SIG-M5 (cell line): ENCODE results near the gene RHBDD3.

Experiments used
- DNase-seq: peaks from one replicate; lab custom pipeline; 2025; lab: John Stamatoyannopoulos, UW

Gene RHBDD3

DNA sequence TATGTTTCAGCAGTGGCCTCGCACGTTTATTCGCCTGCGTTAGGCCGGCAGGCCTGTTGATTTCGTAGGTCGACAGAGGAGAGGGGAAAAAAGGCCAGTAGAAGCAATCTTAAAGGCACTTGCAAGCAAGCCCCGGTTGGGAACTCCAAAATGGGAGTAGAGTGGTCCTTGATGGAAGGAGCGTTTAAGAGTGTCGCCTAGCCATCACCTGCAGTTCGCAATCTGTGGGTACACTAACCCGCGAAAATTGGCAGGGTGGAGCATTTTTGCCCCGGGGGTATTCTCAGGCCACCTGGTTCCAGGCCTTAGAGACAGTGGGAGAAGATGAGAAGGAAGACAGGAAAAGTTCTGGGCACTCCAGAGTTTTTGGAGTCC is 1.4 kb upstream of the RHBDD3 start:
- DNase-seq: no peak

DNA sequence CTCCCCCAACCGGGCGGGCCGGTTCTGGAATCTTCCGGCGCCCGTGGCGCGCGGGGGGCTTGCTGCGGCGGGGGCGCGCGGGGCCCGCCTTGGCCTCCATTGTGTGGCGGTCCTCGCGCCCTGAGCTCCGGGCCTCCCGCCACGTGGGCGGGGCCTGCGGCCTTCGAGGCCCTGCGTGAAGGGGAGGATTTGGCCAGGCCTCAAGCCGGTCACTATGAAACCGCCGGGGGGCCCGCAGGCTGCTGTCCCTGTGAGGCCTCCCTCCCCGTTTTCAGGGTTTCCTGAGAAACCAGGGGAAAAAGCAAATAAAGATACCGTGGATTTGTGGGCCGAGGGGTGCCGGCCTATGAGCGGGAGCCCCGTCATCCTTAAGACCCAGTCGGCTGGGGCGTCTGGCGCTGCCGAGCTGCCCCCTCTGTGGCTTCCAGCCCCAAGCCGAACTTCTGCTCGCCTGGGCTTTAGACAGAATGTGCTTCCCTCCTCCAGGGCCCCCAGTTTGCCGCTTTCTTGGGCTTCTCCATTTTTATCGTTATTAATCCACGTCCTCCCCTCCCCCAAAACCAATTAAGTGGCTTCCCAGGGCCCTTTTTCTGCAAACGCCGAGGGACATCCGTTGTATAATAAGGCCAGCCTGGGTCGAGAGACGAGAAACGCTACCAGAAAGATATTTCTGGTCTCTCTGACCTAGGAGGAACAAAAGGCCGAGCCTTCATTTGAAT is 889 bp upstream of the RHBDD3 start:
- DNase-seq: no peak

DNA sequence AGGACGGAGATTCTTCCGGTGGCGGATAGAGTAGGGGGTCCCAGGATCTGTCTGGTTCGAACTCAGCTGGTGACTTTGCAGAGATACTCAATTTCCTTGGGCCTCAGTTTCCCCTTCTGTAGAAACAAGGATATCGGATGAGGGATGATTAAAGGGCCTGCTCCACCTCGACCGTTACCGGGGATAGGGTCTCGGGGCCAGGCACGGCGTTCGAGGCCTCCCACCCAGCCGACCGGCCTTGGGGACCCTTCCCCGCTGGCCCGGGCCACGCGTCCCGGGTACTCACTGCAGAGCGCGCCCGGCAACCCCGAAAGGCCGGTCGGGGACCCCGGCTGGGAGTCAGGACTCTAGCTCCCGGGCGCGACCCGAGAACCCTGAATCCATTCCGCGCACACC is 321 bp downstream of the RHBDD3 start:
- no peak for DNase-seq

DNA sequence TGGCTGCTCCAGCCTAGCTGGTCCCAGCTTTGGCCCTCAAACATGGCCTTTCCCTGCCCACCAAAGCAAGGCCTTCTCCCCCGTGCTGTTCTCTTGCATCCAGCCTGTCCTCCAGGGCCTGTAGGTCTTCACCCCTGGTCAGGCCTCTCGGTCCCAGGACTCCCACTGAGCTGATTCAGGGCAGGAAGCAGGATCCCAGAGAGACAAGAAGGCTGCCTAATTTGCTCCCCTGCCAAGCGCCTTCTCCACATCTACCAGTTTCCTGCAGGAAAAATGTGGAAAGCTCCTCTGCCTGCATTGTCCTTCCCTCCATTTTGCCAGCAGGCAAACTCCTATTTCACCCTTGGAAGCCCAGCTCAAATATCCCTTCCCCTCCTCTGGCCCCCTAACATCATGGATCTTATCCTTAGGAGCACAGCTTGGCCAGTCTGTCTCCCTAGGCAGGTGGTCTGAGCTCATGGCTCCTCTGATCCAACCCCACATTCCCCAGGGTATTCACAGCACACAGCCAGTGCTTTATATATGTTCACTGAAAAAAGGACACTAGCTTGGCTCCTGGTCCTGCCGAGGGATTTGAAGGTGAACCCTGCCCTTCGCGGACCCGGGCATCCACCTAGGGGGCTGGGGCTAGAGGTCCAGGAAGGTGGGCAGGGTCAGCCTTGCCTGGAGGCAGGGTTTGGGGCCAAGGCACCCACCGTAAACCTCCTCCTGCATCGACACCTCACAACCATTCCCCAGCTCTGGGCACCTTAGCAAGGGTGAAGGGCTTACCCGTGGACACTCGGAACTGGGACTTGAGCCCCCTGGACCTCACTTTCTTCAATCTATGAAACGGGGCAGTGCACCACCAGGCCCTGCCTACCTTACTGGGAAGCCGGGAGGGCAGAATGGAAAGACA is 968 bp downstream of the RHBDD3 start:
- no peak for DNase-seq

DNA sequence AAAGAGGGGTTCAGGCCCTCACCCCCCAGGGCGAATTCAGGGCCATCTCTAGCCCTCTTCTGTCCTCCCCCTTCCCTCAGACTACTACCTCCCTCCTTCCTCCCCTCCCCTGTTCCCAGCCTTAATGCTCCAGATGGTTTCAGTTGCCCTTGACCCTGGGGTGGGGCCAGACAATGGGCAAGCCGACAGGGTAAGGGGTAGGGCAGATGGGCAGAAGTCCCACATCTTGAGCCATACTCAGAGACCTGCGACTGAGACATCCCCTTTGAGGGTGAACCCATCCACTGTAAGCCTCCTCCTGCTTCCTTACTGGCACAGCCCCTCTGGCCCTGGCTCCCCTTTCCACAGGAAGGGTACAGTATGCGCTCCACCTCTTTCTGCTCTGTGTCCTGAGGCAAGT is 1.9 kb downstream of the RHBDD3 start:
- no peak for DNase-seq

DNA sequence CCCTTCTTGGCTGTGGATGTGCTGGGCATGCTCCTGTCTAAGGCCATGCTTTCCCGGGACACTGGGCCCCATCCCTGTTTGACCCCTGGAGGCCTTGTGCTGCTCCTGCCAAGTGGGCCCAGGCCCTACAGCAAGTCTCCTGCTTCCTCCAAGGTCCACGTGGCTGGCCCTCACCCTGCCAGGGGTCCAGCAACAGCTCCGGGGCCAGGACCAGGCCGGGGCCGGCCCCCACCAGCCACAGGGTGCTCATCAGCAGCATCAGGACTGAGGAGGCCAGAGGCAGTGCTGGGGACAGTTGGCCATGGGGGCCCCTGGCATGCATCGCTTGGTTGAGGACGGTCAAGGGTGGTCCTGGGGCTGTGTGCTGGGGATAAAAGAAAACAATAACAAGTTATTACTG is 2.5 kb downstream of the RHBDD3 start:
- DNase-seq: no peak

DNA sequence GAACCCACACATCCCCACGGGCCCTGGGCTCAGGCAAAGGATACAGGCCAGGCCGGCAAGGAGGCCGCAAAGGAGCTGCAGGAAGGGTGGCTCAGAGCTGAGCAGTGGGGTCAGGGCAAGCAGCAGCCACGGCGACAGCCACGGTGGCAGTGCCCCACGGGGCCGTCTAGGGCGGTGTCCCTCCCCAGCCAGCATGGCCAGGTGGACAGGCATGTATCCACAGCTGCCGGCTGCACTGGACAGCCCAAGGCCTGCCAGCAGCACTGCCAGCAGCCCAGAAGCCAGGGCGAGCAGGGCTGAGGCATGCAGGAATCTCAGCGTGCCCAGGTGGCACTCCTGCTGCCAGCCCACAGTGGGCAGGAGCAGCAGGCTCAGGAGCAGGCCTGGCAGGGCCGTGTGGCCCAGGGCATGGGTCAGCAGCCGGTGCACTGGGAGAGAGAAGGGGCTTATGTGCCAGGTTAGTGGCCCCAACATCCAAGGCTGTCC is 3.9 kb downstream of the RHBDD3 start:
- DNase-seq: no peak

DNA sequence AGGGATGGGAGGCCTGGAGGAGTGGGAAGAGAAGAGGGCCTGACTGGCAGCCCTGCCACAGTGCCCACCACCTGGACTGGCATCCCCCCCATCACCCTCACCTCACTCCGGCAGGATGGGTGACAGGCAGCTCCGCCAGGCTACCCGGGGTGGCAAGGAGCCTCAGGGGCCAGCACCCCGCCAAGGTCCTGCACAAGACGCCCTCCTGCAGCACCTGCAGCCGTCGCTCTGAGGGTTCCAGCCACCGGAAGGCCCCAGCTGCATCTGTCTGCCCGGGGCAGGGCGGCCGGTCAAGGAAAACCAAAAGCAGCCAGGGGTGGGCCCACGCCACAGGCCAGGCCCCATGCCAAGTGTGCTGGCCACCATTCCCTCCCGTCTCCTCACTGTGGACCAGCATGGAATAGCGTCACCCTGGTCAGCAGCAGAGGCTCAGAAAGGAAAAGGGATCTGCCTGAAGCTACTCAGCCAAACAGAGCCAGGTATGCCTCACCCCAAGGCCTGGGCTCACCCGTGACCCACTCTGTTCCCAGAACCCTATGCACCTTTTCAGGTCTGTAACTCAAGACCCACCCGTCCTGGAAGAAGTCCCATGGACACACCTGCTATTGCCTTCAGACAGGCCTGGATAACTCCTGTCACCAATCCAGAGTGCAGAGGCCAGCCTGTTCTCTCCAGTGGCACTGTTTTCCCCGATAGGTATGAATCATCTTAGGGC is 7.0 kb downstream of the RHBDD3 start:
- no peak for DNase-seq

DNA sequence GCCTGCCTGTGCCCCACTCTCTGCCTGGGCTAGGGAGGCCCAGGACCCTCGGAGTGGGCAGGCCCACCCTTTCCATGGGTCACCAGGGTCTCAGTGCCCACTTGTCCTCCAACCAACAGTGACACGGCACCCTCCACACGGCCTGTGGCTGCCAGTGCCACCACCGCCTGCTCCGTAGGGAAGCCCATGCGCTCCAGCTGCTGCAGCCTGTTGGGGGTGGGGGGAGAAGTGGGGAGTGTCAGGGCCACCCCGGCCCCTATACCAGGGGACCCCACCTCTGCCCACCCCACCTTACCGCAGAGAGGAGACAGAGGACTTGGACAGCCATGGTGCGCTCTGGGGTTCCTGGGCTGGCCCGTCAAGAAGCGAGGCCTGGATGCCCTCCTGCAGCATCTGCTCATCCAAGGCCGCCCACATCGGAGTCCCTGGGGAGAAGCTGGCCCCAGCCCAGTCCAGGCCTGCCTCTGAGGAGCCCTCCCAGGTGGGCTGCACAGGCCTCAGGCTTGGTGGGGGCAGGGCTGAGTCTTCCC is 7.7 kb downstream of the RHBDD3 start:
- no peak for DNase-seq

DNA sequence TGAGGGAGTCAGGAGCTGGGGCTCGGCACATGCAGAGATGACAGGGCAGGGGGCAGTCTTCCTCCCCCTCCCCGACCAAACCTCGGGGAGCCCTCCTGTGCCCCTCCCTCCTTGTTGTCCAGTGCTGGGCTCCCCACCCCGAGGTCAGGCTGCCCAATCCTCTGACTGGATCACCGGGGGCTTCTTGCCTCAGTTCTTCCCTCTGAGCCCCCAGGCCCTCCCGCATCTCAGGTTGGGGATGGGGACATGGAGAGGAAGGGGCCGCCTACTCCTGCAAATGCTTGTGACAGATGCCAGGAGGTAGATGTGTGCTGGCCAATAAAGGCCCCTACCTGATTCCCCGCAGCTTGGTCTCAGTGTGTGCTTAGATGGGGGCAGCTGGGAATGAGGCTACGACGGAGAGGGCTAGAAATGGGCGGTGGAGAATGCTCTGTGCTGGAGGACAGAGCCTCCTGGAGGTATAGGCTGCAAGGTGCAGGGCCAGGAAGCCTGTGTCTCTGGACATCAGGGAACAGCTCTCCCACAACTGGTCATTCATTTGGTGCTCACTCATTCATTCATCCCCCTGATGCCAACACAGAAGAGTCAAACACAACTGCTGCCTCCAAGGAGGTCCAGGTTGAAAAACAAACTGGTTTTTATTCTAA is 8.4 kb downstream of the RHBDD3 start:
- DNase-seq: no peak

DNA sequence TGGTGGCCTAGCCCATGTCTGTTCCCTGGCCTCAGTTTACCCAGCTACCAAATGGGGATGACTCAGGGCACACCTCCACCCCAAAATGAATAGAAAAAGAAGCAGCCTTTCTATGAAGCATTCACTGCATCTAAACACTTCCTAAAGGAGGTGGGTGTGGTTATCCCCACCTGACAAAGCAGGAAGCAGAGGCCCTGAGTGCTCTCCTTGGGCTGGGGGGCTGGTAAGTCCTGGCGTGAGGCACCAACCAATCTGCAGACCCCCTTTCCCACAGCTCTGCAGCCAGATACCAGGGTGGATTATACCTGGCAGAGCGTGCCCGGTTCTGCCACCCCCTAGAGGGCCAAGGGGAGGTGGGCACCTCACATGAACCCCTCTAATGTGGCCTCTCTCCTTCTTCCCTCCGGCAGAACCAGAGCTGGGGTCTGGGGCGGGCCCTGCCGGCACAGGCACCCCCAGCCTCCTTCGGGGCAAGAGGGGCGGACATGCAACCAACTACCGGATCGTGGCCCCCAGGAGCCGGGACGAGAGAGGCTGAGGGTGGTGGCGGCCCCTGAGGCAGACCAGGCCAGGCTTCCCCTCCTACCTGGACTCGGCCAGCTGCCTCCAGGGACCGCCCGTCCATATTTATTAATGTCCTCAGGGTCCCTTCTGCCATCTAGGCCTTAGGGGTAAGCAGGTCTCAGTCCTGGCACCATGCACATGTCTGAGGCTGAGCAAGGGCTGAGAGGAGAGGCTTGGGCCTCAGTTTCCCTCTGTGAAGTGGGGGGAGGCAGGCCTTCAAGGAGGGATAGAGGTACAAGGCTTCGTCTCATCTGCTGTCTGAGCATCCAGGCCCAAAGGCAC is 9.2 kb downstream of the RHBDD3 start:
- DNase-seq: no peak

DNA sequence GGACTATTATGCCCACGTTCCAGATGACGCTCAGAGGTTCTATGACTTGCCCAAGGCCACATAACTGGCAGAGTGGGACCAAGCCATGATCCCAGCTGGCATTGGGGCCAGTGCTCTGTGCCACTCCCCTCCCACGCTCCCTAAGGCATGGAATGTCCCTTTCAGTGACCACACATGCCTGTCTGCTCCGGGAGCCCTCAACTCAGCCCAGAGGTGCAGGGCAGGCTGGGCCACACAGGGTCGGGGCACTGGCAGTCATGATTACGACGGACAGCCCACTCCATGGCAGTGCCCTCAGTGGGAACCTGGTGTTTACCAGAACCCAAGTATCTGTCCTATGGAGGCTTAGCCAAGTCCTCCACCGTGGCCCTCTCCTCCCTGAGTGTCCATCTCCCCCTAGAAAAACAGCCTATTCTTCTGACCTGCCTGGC is 10.0 kb downstream of the RHBDD3 start:
- no peak for DNase-seq

DNA sequence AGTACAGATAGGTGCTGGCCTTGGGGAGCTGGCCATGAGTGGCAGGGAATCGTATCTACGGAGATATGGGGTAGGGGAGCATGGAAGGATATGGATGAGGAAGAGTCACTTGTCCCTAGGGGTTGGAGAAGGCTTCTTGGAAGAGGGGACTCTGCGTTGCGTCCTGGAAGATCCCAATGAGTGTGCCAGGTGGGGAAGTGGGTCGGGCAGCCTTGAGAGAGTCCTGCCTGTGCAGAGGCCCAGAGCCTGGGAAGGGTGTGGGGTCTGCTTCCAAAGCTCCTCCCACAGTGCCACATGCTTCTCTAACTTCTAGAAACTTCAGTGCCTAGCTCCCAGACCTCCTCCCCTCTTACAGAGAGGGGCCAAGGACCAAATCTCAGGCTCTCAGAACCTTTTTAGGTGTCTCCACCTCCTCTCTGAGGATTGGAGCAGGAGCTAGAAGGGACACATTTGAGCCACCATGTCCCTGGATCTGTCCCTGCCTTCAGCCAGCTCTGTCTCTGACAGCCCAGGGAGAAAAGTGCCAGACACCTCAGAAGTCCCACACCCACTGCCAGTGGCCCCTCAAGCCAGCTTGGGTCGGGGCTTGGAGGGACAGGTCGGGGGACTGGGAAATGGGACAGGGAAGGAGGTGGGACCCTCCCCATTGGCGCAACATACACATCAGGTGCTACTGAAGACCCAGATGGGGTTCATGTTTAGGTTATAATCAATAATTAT is 11.0 kb downstream of the RHBDD3 start:
- DNase-seq: no peak

DNA sequence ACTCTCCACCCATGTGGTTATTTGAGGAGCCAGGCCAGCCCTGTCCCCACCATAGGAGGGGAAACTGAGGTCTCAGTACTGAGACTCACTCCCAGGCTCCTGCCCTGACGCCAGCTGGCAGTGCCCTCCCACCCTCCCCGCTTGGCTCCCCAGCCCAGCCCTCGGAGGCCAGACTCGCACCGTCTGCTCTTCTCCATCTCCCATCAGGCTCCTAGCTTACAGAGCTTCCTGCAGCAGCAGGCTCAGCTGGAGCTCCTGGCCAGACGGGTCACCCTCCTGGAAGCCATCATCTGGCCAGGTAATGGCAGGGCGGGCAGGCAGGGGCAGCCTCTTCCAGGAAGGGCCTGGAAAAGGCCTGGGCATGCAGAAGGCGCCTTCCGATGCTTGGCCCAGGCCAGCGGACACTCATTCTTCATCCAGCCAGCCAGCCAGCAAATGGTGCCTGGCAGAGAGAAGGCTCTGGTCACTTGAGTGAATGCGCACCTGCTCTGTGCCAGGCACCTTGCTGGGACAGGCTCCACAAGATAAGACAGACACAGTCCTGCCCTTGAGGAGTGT is 12.6 kb downstream of the RHBDD3 start:
- no peak for DNase-seq

DNA sequence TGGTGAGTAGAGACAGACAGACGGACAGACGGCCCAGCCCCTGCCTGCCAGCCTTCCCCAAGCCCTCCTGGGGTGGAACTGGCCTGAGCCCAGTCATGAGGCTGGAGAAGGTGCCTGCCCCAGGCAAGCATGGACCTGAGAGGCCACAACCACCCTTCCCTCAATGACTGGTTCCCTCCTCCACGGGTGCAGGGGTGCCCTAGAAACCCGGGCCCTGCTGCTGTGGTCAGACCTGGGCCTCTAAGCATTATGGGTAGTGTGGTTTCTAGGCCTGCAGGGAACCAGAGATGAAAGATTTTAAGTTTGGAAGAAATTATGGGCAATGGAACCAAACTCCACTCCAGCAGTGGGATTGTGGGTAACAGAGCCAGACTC is 13.5 kb downstream of the RHBDD3 start:
- no peak for DNase-seq

DNA sequence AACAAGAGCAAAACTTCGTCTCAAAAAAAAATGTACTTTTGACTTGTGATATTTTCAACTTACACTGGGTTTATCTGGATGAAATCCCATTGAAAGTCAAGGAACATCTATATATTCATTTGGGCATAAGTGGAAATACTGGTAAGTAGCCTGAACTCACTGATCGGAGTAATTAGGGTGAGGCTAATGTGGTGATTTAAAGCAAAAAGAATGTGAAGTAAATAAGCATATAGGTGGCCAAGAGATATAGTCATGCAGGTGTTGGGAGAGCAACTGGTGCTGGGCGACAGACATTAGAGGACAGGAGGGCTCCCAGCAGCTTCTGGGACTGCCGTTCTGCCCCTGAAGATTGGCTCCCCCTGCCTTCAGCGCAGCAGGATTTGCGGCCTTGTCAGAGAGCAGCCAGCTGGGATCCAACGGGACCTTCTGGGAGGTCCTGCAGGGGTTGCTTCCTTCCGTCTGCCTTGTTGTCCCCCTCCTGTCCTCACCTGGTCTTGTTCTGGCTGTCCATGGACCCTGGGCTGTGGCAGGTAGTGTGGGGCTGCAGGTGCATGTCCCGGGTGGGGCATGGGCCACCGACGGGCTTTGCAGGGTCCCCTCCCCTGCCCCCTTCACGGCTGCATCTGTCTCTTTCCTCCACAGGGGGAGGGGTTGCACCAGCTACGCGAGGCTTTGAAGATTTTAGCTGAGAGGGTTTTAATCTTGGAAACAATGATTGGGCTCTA is 14.1 kb downstream of the RHBDD3 start:
- DNase-seq: no peak

DNA sequence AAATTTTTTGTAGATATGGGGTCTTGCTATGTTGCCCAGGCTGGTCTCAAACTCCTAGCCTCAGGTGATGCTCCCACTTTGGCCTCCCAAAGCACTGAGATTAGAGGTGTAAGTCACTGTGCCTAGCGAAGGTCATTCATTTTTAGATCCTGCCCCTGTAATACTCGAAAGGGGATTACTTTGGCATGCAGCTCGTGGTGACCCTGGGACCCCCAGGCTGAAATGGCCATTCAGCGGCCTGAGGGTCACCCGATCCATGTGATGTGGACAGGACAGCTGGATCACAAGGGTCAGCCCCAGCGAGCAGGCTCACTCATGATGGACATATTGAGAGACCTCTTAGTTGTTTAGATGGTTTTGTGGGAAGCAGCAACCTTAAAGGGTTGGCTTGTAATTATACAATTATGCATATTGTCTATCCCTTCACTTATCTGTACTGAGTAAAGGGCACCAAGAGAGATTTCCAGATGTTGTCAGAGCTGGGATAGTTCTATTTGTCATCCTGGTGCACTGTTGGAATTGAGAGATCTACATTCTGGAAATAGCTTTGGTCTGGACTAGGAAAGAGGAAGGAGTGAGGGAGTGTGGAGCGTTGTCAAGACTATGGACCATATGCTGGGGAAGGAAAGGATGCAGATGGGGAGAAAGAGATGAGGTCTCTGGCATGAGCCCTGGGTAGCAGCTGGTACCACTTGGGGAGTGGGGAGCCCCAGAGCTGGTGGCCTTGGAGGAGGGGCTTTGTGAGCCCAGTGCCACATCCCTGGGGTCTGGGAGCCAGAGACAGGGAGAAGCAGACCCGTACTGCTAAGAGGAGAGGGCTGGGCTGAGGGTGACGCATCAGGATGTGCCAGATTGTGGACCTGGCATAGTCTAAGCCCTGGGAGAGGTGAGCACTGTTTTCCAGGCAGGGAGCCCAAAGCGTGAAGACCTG is 15.5 kb downstream of the RHBDD3 start:
- no peak for DNase-seq

DNA sequence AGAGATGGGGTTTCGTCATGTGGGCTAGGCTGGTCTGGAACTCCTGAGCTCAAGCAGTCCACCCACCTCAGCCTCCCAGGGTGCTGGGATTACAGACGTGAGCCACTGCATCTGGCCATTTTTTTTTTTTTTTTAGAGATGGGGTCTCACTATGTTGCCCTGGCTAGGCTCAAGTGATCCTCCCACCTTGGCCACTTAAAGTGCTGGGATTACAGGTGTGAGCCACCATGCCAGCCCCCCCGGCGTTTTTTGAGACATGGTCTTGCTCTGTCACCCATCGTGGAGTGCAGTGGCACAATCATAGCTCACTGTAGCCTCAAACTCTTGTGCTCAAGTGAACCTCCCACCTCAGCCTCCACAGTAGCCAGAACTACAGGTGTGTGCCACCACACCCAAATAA is 16.5 kb downstream of the RHBDD3 start:
- no peak for DNase-seq
